ENCODE results near the gene ECHS1. TPM values are rescaled to one million over a fixed set of nuclear protein-coding genes. Genes with fewer than 3 reads are reported as not detected.
"Not testable (repeated sequence)": the region's sequence is repeated elsewhere in the genome, so short reads cannot be mapped to it uniquely, and the experiment has no call there.

Gene ECHS1
- total RNA-seq, 1 donor, result 56.1 TPM

GRCh38 chr10:133326223-133326551 is 47.0 kb downstream of the ECHS1 start:
- no peaks in the 10 kb centered on the region for H3K36me3 ChIP-seq (ENCODE audit: insufficient read depth, low read length)
- peak overlapping the region; percentile 15 for H2AFZ ChIP-seq (ENCODE audit: low read length)
- no peak overlapping the region for H3K27ac ChIP-seq (ENCODE audit: low read depth, low read length)
- peaks cover 7% of the 10 kb centered on the region for H3K4me1 ChIP-seq (ENCODE audit: insufficient read depth, low read length)
- DNase-seq (ENCODE audit: insufficient read length, low spot score, missing footprints), result no peak
- no peaks in the 10 kb centered on the region for H3K79me2 ChIP-seq (ENCODE audit: insufficient read depth, low read length)
- no peaks in the 10 kb centered on the region for H4K20me1 ChIP-seq (ENCODE audit: insufficient read depth, low read length)
- no peak for TF ChIP-seq CTCF (IDR thresholded peaks at IDR 0.05; ENCODE audit: extremely low read depth, low read depth, low read length)
- peak overlapping the region; percentile 18 for H3K4me2 ChIP-seq (ENCODE audit: insufficient read depth, low read length)
- no peaks in the 10 kb centered on the region for H3K9me3 ChIP-seq (ENCODE audit: low read depth, low read length)
- H3K4me3 ChIP-seq (ENCODE audit: insufficient read depth, low read length), result no peak overlapping the region
- H3K27me3 ChIP-seq (ENCODE audit: insufficient read depth, low read length), result peaks cover 48% of the 10 kb centered on the region

DNA sequence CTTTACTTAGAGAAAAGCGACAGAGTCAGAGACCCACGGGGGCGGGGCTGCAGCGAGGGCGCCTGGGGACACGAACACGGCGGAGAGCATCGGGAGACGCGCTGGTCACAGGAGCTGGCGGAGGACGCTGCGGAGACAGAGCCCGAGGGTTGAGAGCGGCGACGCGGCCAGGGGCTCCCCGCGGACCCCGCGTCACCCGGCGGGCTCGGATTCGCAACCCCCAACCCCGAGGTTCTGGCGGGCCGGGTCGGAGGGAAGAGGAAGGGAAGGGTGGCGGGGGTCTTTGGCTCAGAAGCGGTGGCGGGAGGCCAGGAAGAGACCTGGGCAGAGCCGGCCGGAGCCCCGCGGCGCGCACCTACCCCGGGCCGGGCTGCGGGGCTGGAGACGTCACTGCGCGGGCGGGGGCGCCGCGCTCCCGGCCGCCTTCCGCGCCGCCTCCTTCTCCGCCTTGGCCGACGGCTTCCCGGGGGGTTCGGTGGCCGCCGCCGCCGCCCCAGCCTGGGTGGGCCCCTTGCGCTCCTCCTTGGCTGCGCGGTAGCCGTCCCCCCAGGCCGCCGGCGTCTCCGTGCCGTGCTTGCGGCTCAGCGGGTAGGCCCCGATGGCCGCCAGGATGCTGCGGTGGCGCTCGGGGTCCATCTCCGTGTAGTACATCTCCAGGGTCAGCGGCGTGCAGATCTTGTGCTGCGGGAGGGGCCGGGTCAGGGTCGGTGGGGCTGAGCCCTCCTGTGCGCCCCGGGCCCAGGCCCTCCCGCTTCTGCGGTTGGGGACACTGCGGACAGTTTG is 47.5 kb downstream of the ECHS1 start:
- no peak for TF ChIP-seq CTCF (IDR thresholded peaks at IDR 0.05; ENCODE audit: extremely low read depth, low read depth, low read length)
- no peaks in the 10 kb centered on the region for H3K36me3 ChIP-seq (ENCODE audit: insufficient read depth, low read length)
- H3K4me2 ChIP-seq (ENCODE audit: insufficient read depth, low read length), result peak overlapping the region; percentile 43
- no peaks in the 10 kb centered on the region for H4K20me1 ChIP-seq (ENCODE audit: insufficient read depth, low read length)
- peak overlapping the region; percentile 47 for H3K4me3 ChIP-seq (ENCODE audit: insufficient read depth, low read length)
- no peaks in the 10 kb centered on the region for H3K79me2 ChIP-seq (ENCODE audit: insufficient read depth, low read length)
- no peaks in the 10 kb centered on the region for H3K9me3 ChIP-seq (ENCODE audit: low read depth, low read length)
- peaks cover 7% of the 10 kb centered on the region for H3K4me1 ChIP-seq (ENCODE audit: insufficient read depth, low read length)
- peaks cover 42% of the 10 kb centered on the region for H3K27me3 ChIP-seq (ENCODE audit: insufficient read depth, low read length)
- H3K27ac ChIP-seq (ENCODE audit: low read depth, low read length), result no peak overlapping the region
- H2AFZ ChIP-seq (ENCODE audit: low read length), result peak overlapping the region; percentile 15
- peak; percentile 81 for DNase-seq (ENCODE audit: insufficient read length, low spot score, missing footprints)

DNA sequence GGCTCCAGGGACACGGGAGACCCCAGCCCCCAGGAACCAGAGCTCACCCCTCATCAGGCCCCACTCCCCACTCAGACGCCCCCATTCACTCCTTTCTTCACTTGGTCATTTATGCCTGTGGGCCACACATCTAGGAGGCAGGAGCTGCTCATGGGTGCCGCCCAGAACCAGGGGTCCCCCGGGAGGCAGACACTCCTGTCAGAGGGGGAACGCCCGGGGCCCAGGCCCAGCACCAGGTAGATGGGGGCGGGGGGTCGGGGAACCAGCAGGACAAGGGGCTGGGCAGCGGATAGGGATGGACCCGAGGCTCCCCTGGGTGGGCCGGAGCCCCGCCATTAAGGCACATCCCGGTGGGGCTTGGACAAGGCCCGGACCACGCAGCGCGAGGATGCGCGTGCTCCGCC is 48.3 kb downstream of the ECHS1 start:
- Histone ChIP-seq H3K36me3 (ENCODE audit: insufficient read depth, low read length) (no peaks in the 10 kb centered on the region), H3K4me2 (ENCODE audit: insufficient read depth, low read length) (no peak overlapping the region), H3K27ac (ENCODE audit: low read depth, low read length) (no peak overlapping the region), H2AFZ (ENCODE audit: low read length) (no peak overlapping the region), H4K20me1 (ENCODE audit: insufficient read depth, low read length) (no peaks in the 10 kb centered on the region), H3K79me2 (ENCODE audit: insufficient read depth, low read length) (no peaks in the 10 kb centered on the region), H3K4me3 (ENCODE audit: insufficient read depth, low read length) (no peak overlapping the region), H3K27me3 (ENCODE audit: insufficient read depth, low read length) (peaks cover 42% of the 10 kb centered on the region), H3K4me1 (ENCODE audit: insufficient read depth, low read length) (peaks cover 6% of the 10 kb centered on the region), H3K9me3 (ENCODE audit: low read depth, low read length) (no peaks in the 10 kb centered on the region)
- DNase-seq (ENCODE audit: insufficient read length, low spot score, missing footprints), result peak; percentile 83
- no peak for TF ChIP-seq CTCF (IDR thresholded peaks at IDR 0.05; ENCODE audit: extremely low read depth, low read depth, low read length)

DNA sequence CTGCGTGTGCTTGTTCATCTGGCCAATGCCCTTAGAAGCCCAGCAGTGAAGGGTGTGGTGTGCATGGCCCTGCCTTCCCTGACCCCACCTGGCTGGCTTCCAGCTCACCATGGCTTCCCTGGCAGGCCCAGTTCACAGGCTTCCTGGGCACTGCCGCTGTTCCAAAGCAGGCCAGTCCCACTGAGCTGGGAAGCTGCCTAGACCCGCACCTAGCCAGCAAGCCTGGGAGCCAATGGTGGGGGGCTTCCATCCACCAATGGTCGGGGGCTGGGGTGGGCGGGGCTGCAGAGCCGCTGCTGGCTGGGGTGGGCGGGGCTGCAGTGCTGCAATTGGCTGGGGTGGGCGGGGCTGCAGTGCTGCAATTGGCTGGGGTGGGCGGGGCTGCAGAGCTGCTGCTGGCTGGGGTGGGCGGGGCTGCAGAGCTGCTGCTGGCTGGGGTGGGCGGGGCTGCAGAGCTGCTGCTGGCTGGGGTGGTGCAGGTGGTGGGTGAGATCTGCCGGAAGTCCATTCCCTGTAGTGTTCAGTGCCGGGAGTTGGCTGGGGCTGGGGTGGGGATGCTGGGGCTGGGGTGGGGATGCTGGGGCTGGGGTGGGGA is 48.9 kb downstream of the ECHS1 start:
- H3K4me1 ChIP-seq (ENCODE audit: insufficient read depth, low read length), result peaks cover under 1% of the 10 kb centered on the region
- H3K27me3 ChIP-seq (ENCODE audit: insufficient read depth, low read length), result peaks cover 42% of the 10 kb centered on the region
- no peak overlapping the region for H3K4me2 ChIP-seq (ENCODE audit: insufficient read depth, low read length)
- no peaks in the 10 kb centered on the region for H3K9me3 ChIP-seq (ENCODE audit: low read depth, low read length)
- no peaks in the 10 kb centered on the region for H4K20me1 ChIP-seq (ENCODE audit: insufficient read depth, low read length)
- no peak for TF ChIP-seq CTCF (IDR thresholded peaks at IDR 0.05; ENCODE audit: extremely low read depth, low read depth, low read length)
- no peak overlapping the region for H2AFZ ChIP-seq (ENCODE audit: low read length)
- H3K27ac ChIP-seq (ENCODE audit: low read depth, low read length), result no peak overlapping the region
- no peaks in the 10 kb centered on the region for H3K36me3 ChIP-seq (ENCODE audit: insufficient read depth, low read length)
- DNase-seq (ENCODE audit: insufficient read length, low spot score, missing footprints), result peak; percentile 90
- no peaks in the 10 kb centered on the region for H3K79me2 ChIP-seq (ENCODE audit: insufficient read depth, low read length)
- H3K4me3 ChIP-seq (ENCODE audit: insufficient read depth, low read length), result no peak overlapping the region

- not testable (repeated sequence) for H3K79me2 ChIP-seq (ENCODE audit: insufficient read depth, low read length); H3K4me1 ChIP-seq (ENCODE audit: insufficient read depth, low read length); H3K4me2 ChIP-seq (ENCODE audit: insufficient read depth, low read length); H3K36me3 ChIP-seq (ENCODE audit: insufficient read depth, low read length); H2AFZ ChIP-seq (ENCODE audit: low read length); H3K9me3 ChIP-seq (ENCODE audit: low read depth, low read length); DNase-seq (ENCODE audit: insufficient read length, low spot score, missing footprints); H4K20me1 ChIP-seq (ENCODE audit: insufficient read depth, low read length); H3K27ac ChIP-seq (ENCODE audit: low read depth, low read length); H3K4me3 ChIP-seq (ENCODE audit: insufficient read depth, low read length)
- peaks cover 25% of the 10 kb centered on the region for H3K27me3 ChIP-seq (ENCODE audit: insufficient read depth, low read length)
Measured at GRCh38 chr10:133322064-133322709, 51.0 kb downstream of the ECHS1 start.
